ENCODE results near the gene OPCML.

The OPCML gene

GRCh38 chr11:133107136-133107535 is 425.2 kb downstream of the OPCML start:
- CTCF ChIA-PET: no interaction called here
- no peak for TF ChIP-seq CTCF (conservative IDR thresholded peaks at IDR 0.05; ENCODE audit: low read depth)
- H3K27ac ChIP-seq: no peak overlapping the region
- DNase-seq (ENCODE audit: low spot score): no peak
- POLR2A ChIA-PET (ENCODE audit: low non-redundant PET): no interaction called here

- H3K27ac ChIP-seq: no peak overlapping the region
- ChIA-PET POLR2A (ENCODE audit: low non-redundant PET) (no interaction called here), CTCF (no interaction called here)
- no peak for TF ChIP-seq CTCF (conservative IDR thresholded peaks at IDR 0.05; ENCODE audit: low read depth)
- no peak for DNase-seq (ENCODE audit: low spot score)
Observed at GRCh38 chr11:133106417-133106816, 425.9 kb downstream of the OPCML start.

GRCh38 chr11:133104009-133104744 is 428.1 kb downstream of the OPCML start:
- TF ChIP-seq CTCF (conservative IDR thresholded peaks at IDR 0.05; ENCODE audit: low read depth): no peak
- no peak overlapping the region for H3K27ac ChIP-seq
- ChIA-PET CTCF (no interaction called here), POLR2A (ENCODE audit: low non-redundant PET) (no interaction called here)
- no peak for DNase-seq (ENCODE audit: low spot score)

GRCh38 chr11:133096981-133097380 is 435.3 kb downstream of the OPCML start:
- H3K27ac ChIP-seq: no peak overlapping the region
- POLR2A ChIA-PET (ENCODE audit: low non-redundant PET): no interaction called here
- DNase-seq (ENCODE audit: low spot score): no peak
- TF ChIP-seq CTCF (conservative IDR thresholded peaks at IDR 0.05; ENCODE audit: low read depth): no peak
- CTCF ChIA-PET: no interaction called here

GRCh38 chr11:133086518-133086917 is 445.8 kb downstream of the OPCML start:
- DNase-seq (ENCODE audit: low spot score): no peak
- no peak for TF ChIP-seq CTCF (conservative IDR thresholded peaks at IDR 0.05; ENCODE audit: low read depth)
- ChIA-PET CTCF (no interaction called here), POLR2A (ENCODE audit: low non-redundant PET) (no interaction called here)
- no peak overlapping the region for H3K27ac ChIP-seq

GRCh38 chr11:133082841-133083488 is 449.3 kb downstream of the OPCML start:
- peak; percentile 14 for DNase-seq (ENCODE audit: low spot score)
- no peak overlapping the region for H3K27ac ChIP-seq
- TF ChIP-seq CTCF (conservative IDR thresholded peaks at IDR 0.05; ENCODE audit: low read depth): peak; percentile 83
- ChIA-PET POLR2A (ENCODE audit: low non-redundant PET) (no interaction called here), CTCF (interaction anchor here (1.0 kb wide), 1 partner anchor 751 kb away, joined by 3 read pairs; no protein-coding TSS in a partner anchor)
